NT2/D1 (cell line): ENCODE results near the gene HAS3.
A peak's percentile ranks its signal among the peaks of the same experiment; 100 is the strongest.

Source experiments
- DNase-seq: peaks from one replicate; pipeline ENCODE4 v3.0.0-alpha.2; 2011; ENCODE audit warnings: low read depth, low spot score
- H3K27me3 ChIP-seq: 2 replicates; pipeline ENCODE4 v1.6.0; 2011; ENCODE audit warnings: mild to moderate bottlenecking; ENCODE audit not compliant: insufficient read length, insufficient read depth
- H3K36me3 ChIP-seq: 2 replicates; pipeline ENCODE4 v1.6.1; 2011; ENCODE audit warnings: mild to moderate bottlenecking, low read length, mixed read lengths; ENCODE audit not compliant: insufficient read depth, insufficient read length
- H3K4me1 ChIP-seq: 2 replicates; pipeline ENCODE4 v1.5.1; 2011; ENCODE audit not compliant: insufficient read depth, insufficient read length
- H3K4me3 ChIP-seq: 2 replicates; pipeline ENCODE4 v1.5.1; 2011; ENCODE audit warnings: low read depth; ENCODE audit not compliant: insufficient read length
- H3K9ac ChIP-seq: 2 replicates; pipeline ENCODE4 v1.6.0; 2011; ENCODE audit warnings: low read depth; ENCODE audit not compliant: insufficient read length
- H3K9me3 ChIP-seq: 2 replicates; pipeline ENCODE4 v1.5.1; 2011; ENCODE audit warnings: mild to moderate bottlenecking, low read length; ENCODE audit not compliant: insufficient read depth
- SUZ12 ChIP-seq: IDR thresholded peaks from 2 replicates; pipeline ENCODE4 v1.6.1; 2011; ENCODE audit not compliant: insufficient read length, insufficient read depth; ENCODE audit errors: extremely low read depth
- YY1 ChIP-seq: IDR thresholded peaks from 2 replicates; pipeline ENCODE4 v1.6.1; 2011; ENCODE audit not compliant: insufficient read length, insufficient read depth
- ZNF274 ChIP-seq: IDR thresholded peaks from 2 replicates; pipeline ENCODE4 v1.6.1; 2011; ENCODE audit warnings: mild to moderate bottlenecking, low read depth, low read length

Gene HAS3

GRCh38 chr16:69108905-69109252 lies 3.4 kb downstream of the HAS3 start:
- peaks cover 14% of the 10 kb centered on the region for H3K4me1 ChIP-seq
- no peaks in the 10 kb centered on the region for H3K9me3 ChIP-seq
- DNase-seq, result no peak
- H3K27me3 ChIP-seq, result no peaks in the 10 kb centered on the region
- peak overlapping the region; percentile 86 for H3K9ac ChIP-seq
- H3K4me3 ChIP-seq, result no peak overlapping the region
- H3K36me3 ChIP-seq, result peaks cover 44% of the 10 kb centered on the region
- TF ChIP-seq SUZ12 (no peak), YY1 (no peak), ZNF274 (no peak)

GRCh38 chr16:69109486-69110270 lies 4.2 kb downstream of the HAS3 start:
- no peaks in the 10 kb centered on the region for H3K27me3 ChIP-seq
- no peak overlapping the region for H3K4me3 ChIP-seq
- DNase-seq, result no peak
- H3K4me1 ChIP-seq, result peaks cover 13% of the 10 kb centered on the region
- H3K9ac ChIP-seq, result peak overlapping the region; percentile 27
- TF ChIP-seq ZNF274 (no peak), YY1 (no peak), SUZ12 (no peak)
- no peaks in the 10 kb centered on the region for H3K9me3 ChIP-seq
- H3K36me3 ChIP-seq, result peaks cover 52% of the 10 kb centered on the region

DNA sequence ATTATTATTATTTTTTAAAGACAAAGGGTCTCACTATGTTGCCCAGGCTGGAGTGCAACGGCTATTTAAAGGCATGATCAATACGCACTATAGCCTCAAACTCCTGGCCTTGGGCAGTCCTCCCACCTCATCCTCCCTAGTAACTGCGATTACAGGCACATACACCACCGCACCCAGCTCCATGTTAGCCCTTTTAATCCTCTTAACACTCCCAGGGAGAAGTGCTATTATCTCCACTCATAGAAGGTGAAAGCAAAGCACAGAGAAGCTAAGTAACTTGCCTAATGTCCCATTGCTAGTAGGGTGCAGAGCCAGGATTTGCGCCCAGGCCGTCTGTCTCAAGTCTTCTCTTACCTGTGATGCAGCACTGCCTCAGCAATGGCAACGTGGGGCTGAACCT lies 5.0 kb downstream of the HAS3 start:
- no peak overlapping the region for H3K4me3 ChIP-seq
- H3K9me3 ChIP-seq, result no peaks in the 10 kb centered on the region
- H3K4me1 ChIP-seq, result peaks cover 15% of the 10 kb centered on the region
- DNase-seq, result no peak
- peaks cover 59% of the 10 kb centered on the region for H3K36me3 ChIP-seq
- no peaks in the 10 kb centered on the region for H3K27me3 ChIP-seq
- TF ChIP-seq ZNF274 (no peak), SUZ12 (no peak), YY1 (no peak)
- H3K9ac ChIP-seq, result no peak overlapping the region

DNA sequence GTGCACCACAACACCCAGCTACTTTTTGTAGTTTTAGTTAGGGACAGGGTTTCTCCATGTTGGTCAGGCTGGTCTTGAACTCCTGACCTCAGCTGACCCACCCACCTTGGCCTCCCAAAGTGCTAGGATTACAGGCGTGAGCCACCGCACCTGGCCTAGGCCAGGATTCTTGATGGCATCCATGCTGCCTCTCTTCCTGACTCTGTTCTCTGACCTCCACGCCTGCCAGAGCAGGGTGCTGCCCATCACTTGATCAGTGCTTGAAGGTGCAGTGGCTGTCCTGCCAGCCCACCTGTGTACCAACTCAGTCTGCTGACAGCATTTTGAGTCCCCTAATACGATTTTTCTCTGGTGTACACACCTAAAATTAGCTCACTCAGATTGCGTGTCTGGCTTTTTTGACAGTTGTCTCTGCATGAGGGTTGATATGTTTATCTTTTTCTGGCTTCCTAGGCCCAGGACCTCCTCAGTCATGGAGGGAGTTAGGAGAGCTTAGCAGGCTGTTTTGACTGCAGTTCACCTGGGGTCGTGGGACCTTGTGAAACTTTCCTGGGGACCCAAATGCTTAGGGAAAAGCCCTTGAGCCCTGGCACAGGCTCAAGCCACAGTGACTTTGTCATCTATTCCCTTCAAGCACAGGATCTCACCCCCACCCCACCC lies 5.9 kb downstream of the HAS3 start:
- H3K9ac ChIP-seq, result peak overlapping the region; percentile 18
- peaks cover 68% of the 10 kb centered on the region for H3K36me3 ChIP-seq
- TF ChIP-seq YY1 (no peak), SUZ12 (no peak), ZNF274 (no peak)

GRCh38 chr16:69111876-69112230 lies 6.4 kb downstream of the HAS3 start:
- Histone ChIP-seq H3K4me3 (no peak overlapping the region), H3K9ac (peak overlapping the region; percentile 18), H3K27me3 (no peaks in the 10 kb centered on the region), H3K4me1 (peaks cover 15% of the 10 kb centered on the region), H3K9me3 (no peaks in the 10 kb centered on the region), H3K36me3 (peaks cover 73% of the 10 kb centered on the region)
- DNase-seq, result no peak
- TF ChIP-seq ZNF274 (no peak), SUZ12 (no peak), YY1 (no peak)

More for the DNA sequence above, 5.9 kb downstream of the HAS3 start:
- Histone ChIP-seq H3K4me3 (no peak overlapping the region), H3K4me1 (peaks cover 15% of the 10 kb centered on the region), H3K9me3 (no peaks in the 10 kb centered on the region), H3K27me3 (no peaks in the 10 kb centered on the region)
- no peak for DNase-seq

DNA sequence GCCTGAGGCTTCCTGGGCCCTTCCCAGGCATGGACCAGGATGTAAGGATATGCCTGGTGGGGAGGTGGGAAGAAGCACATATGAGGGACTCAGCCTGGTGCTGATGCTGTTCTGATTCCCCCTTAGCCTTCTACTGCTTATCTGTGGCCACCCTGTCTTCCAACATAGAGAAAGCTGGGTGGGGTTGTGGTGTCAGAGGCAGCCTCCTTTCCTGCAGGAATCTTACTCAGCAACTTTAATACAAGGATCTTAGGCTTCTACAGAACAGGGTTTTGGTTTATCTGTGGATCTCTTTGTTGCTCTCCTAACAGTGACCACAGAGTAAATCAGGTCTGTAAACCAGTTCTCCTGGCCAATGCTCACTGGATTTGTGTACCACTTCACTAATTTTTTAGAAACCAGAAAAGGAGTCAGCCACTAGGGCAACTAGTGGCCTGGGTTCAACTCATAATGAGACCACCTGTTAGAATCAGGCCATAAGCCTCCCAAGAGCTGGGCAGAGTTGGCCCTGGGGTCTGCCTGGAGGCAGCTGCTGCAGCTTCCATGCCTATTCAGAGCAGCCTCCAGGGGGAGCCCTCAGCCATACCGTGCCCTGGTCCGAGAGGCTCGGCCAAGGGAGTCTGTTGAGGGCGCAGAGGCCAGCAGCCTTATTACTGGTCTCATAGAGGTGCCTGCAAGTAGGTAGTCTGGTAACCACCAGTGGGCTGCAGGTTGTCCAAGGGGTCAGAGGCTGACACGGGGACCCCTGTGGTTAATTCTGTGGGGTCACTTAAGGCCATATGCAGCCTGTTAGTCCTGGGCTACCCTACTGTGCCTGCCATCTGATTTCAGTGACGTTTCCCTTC lies 7.1 kb downstream of the HAS3 start:
- Histone ChIP-seq H3K4me3 (no peak overlapping the region), H3K36me3 (peaks cover 80% of the 10 kb centered on the region), H3K9ac (peak overlapping the region; percentile 4), H3K27me3 (no peaks in the 10 kb centered on the region), H3K9me3 (peaks cover under 1% of the 10 kb centered on the region; the same call in 1 of the 2 replicates), H3K4me1 (peaks cover 15% of the 10 kb centered on the region)
- TF ChIP-seq YY1, result no peak
- no peak for TF ChIP-seq ZNF274
- no peak for TF ChIP-seq SUZ12
- no peak for DNase-seq

- no peaks in the 10 kb centered on the region for H3K27me3 ChIP-seq
- H3K9ac ChIP-seq, result no peak overlapping the region
- no peak overlapping the region for H3K4me3 ChIP-seq
- H3K36me3 ChIP-seq, result peaks cover 87% of the 10 kb centered on the region
- no peak for DNase-seq
- TF ChIP-seq YY1 (no peak), ZNF274 (no peak), SUZ12 (no peak)
- peaks cover 15% of the 10 kb centered on the region for H3K4me1 ChIP-seq
- H3K9me3 ChIP-seq, result peaks cover 8% of the 10 kb centered on the region; the same call in 1 of the 2 replicates
Measured at GRCh38 chr16:69113216-69113615, 7.8 kb downstream of the HAS3 start.
